ENCODE data around the gene RARB. TPM values are rescaled to one million over a fixed set of nuclear protein-coding genes. Genes with fewer than 3 reads are reported as not detected.
A peak's percentile ranks its signal among the peaks of the same experiment; 100 is the strongest.

Gene RARB
- total and polyA plus RNA-seq, 7 donors = 1.2 to 18.5 (median 8.3) TPM

DNA sequence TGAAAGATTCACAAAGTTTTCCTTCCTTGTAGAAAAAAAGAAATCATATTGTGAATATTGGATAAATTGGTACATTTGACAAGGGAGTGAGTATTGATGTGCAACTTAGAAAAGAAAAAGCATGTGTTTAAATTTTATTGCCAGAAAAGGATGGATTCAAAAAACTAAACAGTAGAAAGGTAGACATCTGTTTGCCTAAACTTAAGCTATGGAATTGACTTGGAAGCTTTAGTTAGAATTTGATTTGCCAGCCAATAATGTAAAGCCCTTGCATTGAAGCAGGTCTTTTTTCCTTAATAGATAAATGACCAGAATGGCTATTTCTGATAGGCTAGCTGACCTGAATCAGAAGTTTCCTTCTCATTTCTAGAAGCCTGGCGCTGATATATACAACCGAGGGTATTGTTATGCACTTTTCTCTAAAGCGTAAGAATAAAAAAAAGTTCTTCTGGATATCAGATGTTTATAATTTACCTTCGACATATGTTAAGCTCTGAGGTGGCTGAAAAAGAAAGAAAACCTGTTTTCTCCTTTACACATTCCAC, 4.2 kb downstream of the RARB start:
- peak overlapping the region; percentile 87 to 95 (median 91) for H3K27ac ChIP-seq
- peak overlapping the region in 3 of 4 donors; percentile 6 to 73 (median 62) for H3K4me3 ChIP-seq
- no peak for DNase-seq
- H3K9me3 ChIP-seq = no peaks in the 10 kb centered on the region
- peaks cover 0 to 24% (median 11%) of the 10 kb centered on the region in 4 donors for H3K4me1 ChIP-seq
- H3K27me3 ChIP-seq = no peaks in the 10 kb centered on the region
- no peaks in the 10 kb centered on the region for H3K36me3 ChIP-seq
- no peak for TF ChIP-seq EP300 (IDR thresholded peaks at IDR 0.05)
- TF ChIP-seq POLR2AphosphoS5 (IDR thresholded peaks at IDR 0.05) = no peak
- TF ChIP-seq, protein P1, sequence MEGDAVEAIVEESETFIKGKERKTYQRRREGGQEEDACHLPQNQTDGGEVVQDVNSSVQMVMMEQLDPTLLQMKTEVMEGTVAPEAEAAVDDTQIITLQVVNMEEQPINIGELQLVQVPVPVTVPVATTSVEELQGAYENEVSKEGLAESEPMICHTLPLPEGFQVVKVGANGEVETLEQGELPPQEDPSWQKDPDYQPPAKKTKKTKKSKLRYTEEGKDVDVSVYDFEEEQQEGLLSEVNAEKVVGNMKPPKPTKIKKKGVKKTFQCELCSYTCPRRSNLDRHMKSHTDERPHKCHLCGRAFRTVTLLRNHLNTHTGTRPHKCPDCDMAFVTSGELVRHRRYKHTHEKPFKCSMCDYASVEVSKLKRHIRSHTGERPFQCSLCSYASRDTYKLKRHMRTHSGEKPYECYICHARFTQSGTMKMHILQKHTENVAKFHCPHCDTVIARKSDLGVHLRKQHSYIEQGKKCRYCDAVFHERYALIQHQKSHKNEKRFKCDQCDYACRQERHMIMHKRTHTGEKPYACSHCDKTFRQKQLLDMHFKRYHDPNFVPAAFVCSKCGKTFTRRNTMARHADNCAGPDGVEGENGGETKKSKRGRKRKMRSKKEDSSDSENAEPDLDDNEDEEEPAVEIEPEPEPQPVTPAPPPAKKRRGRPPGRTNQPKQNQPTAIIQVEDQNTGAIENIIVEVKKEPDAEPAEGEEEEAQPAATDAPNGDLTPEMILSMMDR (IDR thresholded peaks at IDR 0.05) = no peak
- TF ChIP-seq POLR2A (IDR thresholded peaks at IDR 0.05) = no peak
- 89 to 93% methylated on average over 4 of the region's 4 CpGs for WGBS, 2 donors
- intact Hi-C loops (cut with DNase I) = no loop called here

DNA sequence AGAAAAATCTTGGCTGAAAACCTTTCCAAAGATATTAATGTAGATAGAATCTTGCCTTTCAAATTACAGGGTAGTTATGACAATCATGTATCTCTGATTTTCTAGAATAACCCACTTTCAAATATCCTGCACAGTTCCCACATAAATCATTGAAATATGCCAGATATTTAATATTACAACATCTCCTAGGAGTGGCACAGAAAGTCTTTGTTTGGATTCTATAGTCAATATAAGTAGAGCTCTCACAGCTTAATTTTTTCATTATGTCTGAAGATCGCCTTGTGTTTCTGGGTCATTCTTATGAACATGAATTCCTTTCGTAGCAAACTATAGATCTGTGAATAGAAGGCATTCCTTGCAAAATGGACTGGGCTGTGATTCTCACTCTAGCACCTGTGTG, 5.0 kb downstream of the RARB start:
- H3K27ac ChIP-seq = peak overlapping the region; percentile 43 to 95 (median 66)
- H3K9me3 ChIP-seq = no peaks in the 10 kb centered on the region
- intact Hi-C loops (cut with DNase I) = no loop called here
- H3K36me3 ChIP-seq = no peaks in the 10 kb centered on the region
- peaks cover 0 to 24% (median 10%) of the 10 kb centered on the region in 4 donors for H3K4me1 ChIP-seq
- no peaks in the 10 kb centered on the region for H3K27me3 ChIP-seq
- H3K4me3 ChIP-seq = no peak overlapping the region
- WGBS, 2 donors = 59 to 90% methylated on average over 2 of the region's 2 CpGs
- TF ChIP-seq, protein P1 (IDR thresholded peaks at IDR 0.05) = no peak
- TF ChIP-seq POLR2A (IDR thresholded peaks at IDR 0.05) (no peak), EP300 (IDR thresholded peaks at IDR 0.05) (no peak), POLR2AphosphoS5 (IDR thresholded peaks at IDR 0.05) (no peak)
- no peak for DNase-seq

DNA sequence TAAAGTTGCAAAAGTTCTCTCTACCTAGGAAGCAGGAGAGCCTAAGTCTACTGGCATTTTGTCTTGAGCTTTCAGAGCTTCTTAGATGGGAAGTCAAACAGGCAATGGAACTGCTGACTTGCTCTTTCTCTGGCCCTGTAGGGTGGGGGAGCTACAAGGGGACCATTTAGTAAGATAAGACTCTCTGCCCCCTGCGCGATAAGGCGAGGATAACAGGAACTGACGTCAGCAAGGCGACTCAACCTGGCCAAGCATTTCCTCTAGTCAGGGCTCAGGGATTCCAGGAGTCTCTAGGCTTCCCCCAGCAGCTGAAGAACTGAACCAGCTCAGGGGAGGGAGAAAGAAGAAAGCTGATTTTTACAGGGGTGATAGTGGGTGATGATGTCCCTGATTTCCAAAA, 5.8 kb downstream of the RARB start:
- Histone ChIP-seq H3K36me3 (no peaks in the 10 kb centered on the region), H3K27me3 (no peaks in the 10 kb centered on the region), H3K9me3 (no peaks in the 10 kb centered on the region), H3K4me3 (no peak overlapping the region), H3K27ac (peak overlapping the region; percentile 43 to 95 (median 66)), H3K4me1 (peaks cover 0 to 24% (median 10%) of the 10 kb centered on the region in 4 donors)
- intact Hi-C loops (cut with DNase I) = no loop called here
- TF ChIP-seq, protein P1 (IDR thresholded peaks at IDR 0.05) = no peak
- TF ChIP-seq EP300 (IDR thresholded peaks at IDR 0.05) = no peak
- WGBS, 2 donors = 60 to 82% methylated on average over 5 of the region's 5 CpGs
- DNase-seq = no peak

DNA sequence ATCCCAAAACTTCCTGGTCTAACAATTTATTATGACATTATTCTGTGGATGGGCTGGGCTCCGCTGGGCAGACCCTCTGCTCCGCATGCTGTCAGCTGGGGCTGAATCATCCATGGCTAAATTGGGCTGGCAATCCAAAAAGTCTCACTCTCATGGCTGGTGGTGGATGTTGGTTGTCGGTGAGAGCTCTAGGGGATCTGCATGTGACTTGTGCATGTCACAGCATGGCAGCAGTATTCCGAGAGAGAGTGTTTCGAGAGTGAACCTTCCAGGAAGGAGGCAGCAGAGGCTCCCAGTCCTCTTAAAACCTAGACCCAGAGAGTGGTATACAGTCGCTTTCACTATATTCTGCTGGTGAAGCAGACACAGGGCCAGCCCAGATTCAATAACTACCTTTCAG, 9.9 kb downstream of the RARB start:
- no peaks in the 10 kb centered on the region for H3K36me3 ChIP-seq
- no peak overlapping the region for H3K4me3 ChIP-seq
- H3K9me3 ChIP-seq = no peaks in the 10 kb centered on the region
- TF ChIP-seq POLR2A (IDR thresholded peaks at IDR 0.05) (no peak), EP300 (IDR thresholded peaks at IDR 0.05) (no peak)
- TF ChIP-seq, protein P1 (IDR thresholded peaks at IDR 0.05) = no peak
- H3K27me3 ChIP-seq = no peaks in the 10 kb centered on the region
- intact Hi-C loops (cut with DNase I) = no loop called here
- no peak for DNase-seq
- H3K4me1 ChIP-seq = peaks cover 0 to 17% (median under 1%) of the 10 kb centered on the region in 4 donors
- H3K27ac ChIP-seq = peak overlapping the region in 2 of 4 donors; percentile 11 to 49
- WGBS, 2 donors = 80 to 88% methylated on average over 6 of the region's 6 CpGs
